ENCODE results near the gene SBNO2.

The SBNO2 gene

GRCh38 chr19:1060689-1061088, 113.4 kb downstream of the SBNO2 start:
- DNase-seq, result no peak
- intact Hi-C loops (cut with DNase I), result no loop called here

- intact Hi-C loops (cut with DNase I), result no loop called here
- no peak for DNase-seq
Observed at GRCh38 chr19:1058112-1058511, 116.0 kb downstream of the SBNO2 start.
